ENCODE measurements around the gene TFPI.
A peak's percentile ranks its signal among the peaks of the same experiment; 100 is the strongest.

The TFPI gene

DNA sequence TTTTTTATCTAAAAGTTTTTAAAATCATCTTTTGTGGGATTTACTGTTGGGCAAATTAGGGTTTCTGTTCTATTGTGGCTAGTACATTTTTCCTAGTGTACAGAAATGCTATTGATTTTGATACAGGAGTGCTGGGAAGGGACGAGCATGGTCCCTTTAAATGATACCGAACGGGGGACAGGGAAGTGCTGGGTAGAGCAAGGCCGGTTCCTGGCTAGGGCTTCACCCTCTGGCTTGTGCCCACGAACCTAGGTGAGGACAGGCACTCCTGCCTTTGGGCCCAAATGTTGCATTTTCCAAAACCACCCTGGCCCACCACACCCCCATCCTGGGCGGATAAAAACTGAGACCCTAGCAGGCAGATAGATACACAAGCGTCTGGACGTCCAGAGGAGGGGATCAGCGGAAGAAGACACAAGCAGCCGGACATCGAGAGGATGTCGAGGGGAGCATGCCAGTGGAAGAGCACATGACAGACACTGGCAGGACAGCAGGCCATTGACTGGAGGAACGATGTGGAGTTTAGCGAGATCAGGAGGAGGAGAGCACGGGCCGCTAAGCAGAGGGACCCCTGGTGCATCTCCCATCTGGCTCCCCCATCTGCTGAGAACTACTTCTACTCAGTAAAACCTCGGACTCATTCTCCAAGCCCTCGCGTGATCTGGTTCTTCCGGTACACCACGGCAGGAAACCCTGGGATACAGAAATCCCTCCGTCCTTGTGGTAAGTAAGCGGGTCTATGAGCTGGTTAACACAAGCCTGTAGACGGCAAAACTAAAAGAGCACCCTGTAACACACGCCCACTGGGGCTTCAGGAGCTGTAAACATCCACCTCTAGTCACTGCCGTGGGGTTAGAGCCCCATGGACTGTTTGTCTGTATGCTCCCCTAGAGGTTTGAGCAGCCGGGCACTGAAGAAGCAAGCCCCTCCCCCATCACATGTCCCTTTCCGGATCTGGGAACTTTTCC is 92.7 kb downstream of the TFPI start:
- no peak for DNase-seq

DNA sequence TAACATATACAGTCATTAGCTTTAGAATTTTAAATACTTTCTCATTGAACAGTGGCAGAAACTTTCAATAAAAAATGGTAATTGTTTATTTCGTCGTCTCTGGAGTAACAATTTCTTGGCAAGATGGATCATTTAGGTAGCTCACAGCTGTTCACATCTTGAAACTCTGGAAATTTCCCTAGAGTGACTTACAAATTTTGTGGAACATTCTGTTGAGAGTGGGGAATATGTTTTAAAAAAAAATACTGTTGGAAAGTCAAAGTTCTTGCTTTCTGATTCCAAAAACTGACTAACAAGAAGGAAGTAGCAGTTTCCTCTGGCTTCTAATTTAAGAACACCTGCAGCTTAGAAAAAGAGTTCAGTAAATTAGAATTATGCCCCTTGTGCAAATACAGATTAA is 95.0 kb downstream of the TFPI start:
- no peak for DNase-seq

DNA sequence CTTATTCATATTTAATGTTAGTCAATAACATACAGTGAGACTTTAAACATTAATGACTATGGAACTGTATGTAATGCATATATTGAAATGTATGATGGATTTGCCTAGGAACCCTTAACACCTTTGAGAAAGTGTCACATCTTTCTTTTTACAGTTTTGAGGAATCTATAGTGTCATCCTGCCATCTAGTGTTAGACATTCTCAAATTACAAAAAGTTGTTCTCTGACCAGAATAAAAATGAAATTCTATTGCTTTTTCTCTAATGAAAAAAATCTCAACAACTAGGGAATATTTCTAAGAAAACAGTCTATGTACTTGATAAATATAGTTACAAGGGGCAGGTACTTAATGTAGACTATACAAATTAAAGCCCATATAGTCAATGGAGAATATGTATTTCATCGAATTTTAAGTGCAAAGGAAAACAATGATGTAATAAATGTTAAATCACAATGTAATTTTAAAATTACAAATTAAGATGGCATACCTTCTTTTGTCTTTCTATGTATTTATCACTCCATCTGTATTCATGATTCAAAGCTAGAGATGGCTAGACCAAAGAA is 101.1 kb downstream of the TFPI start:
- DNase-seq: peak; percentile 39

DNA sequence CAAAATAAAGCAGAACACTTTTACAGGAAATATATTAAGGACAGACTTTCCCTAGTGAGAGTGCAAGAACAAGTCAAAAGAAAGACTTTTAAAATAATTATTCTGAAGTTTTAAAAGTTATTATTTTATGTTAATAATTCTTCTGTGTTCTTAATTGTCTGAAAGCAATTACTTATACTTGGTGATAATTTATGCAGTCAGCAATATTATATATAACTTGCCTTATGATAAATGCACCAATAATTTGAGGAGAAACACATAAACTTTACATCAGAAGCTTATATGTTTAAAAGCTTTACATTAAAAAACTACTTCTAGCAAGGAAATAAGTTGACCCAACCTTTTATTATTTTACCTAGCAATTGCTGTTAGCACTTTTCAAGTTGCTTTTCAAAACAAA is 102.7 kb downstream of the TFPI start:
- DNase-seq: no peak

DNA sequence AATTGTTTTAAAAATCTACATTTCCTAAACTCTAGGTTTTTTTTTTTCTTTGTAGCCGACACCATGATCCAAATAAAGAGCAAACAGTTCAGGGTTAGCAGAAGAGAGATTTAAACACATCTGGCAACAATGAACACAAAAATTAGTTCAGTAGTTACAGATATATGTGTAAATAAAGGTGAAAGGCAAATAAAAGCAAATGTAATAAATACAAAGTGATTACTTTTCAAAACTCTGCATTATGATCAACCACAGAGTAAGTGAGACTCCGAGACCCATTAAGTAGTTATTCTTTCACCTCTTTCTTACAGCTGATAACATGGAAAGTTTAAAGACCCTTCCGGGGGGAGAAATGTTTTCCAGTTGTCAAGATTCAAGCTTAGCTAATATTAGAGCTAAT is 106.9 kb downstream of the TFPI start:
- DNase-seq: no peak

DNA sequence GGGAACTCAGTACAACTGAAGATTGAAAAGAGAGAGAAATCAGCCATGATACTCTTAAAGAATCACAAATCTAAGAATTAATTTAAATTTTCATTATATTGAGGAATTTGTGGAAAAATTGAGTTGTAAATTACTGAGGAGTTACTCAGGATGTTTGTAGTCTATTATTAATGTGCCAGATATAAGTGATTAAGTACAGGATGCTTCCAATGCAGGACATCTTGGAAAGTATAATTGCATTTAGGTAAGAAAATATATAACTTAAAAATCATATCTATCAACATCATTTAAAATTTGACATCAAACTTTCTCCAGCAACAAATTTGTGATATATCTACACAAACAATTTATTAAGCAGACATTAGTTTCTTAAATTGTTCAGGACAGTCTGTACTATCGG is 107.5 kb downstream of the TFPI start:
- no peak for DNase-seq

DNA sequence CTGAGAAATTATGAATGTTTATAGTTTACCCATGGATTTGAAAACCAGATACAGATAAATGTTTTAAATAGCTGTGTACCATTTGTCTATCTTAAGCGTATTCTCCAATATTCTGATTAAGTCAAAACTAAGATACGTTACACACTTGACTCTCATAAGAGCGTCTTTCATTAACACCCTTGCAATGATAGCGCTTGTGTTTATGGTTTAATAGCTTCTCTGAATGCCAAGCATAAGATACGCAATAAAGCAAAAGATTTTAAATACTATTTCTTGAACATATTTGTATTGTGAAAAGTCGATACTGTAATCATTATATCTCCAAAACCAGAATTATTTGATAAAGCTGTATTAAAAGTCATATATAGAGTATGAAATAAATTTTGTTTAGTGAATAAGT is 109.2 kb downstream of the TFPI start:
- DNase-seq: no peak

DNA sequence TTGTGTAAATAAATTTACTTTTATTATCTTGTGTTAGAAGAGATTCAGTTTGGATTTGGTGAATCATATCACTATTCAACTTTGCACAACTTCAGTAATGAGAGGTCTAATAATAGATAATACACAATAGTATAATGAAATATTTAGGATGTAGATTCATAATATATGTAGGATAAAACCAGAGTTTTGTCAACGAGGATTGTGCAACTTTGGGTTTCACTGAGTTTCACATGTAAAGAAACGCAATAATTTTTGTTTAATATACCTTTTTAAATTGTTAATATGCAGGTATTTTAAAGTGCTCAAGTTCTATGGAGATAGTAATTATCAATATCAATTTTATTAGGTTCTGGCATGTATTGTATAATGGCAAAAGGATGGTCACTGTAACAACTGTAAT is 111.5 kb downstream of the TFPI start:
- DNase-seq: no peak

DNA sequence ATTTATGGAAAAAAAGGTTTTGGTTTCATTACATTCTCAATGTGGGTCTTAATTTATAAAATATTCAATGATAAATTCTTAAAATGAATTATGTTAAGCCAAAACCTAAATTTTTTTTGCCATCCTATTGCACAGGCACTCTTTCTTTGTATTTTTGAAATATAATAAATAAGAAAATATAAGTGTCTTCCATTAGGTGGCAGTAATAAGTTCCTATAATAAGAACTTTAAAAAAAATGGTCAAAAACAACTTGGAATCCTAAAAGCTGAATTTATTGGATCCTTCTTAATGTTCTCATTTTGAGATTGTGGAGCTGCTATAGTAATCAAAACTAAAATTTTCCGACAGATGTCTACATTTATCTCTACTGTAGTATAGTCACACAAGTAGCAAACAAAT is 111.9 kb downstream of the TFPI start:
- DNase-seq: no peak

DNA sequence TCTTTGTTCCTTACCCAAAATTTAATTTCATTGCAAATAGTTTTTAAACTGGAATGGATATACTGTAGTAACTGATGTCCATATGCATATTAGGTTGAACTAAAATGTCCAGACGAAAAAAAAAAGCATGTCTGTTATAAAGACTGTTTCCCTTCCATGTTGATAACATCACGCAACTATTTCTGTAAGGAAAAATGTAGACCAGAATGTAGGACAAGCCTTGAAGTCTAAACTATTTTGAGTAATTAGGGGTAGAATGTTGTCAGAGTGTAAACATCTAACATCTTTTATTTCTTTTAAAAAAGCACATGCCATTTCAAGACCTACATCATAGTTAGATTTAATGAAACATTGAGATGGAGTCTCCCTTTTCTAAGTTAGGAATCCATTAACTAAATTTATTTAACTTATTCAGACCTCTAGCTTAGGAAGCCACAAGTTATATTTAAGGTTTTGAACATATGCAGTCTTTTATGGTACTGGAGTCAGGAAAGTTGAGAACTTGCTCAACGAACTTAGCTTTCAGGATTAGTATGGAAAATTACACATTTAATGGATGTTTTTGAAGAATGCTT is 114.0 kb downstream of the TFPI start:
- no peak for DNase-seq

DNA sequence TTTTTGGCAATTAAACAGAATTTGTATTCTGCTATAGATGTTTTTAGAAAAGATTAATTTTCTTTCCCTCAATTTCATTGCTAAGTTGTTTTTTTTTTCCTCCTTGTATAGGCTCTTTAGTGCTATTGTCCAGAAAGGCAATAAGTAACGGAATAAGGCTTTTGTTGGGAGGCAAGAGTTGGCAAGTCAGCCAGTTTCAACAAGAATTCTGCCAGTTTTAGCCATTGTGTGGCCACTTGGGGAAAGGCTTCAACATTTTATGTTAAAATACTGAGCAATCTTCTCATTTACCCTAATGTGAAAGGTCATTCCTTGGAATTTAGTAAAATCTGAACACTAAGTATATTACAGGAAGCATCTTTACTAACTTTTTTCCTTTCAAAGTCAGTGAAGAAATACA is 115.8 kb downstream of the TFPI start:
- no peak for DNase-seq

DNA sequence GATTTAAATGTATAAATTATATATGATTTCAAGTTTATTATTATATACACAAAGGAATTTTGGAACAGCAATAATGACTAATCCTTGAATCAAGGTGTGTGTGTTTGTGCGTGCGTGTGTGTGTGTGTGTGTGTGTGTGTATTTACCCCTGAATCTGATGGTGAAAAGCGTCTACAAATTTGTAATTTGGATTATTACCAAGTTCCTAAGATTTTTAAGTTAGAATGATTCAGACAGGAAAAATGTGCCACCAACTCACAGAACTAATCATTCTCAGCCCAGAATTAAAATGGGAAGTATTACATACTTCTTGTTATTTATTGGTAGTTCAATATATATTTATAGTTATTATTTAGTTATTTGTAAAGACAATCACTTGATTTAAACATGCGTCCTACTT is 118.5 kb downstream of the TFPI start:
- no peak for DNase-seq

DNA sequence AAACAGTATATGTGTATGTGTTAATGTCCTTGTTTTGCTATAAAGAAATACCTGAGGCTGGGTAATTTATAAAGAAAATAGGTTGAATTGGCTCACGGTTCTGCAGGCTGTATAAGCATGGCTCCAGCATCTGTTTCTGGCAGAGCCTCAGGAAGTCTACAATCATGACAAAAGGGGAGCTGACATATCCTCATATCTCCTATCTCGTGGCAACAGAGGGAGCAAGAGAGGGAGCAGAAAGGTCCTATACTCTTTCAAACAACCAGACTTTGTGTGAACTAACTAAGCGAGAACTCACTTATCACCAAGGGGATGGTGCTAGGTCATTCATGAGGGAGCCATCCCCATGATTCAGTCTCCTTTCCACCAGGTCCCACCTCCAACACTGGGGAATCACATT is 119.2 kb downstream of the TFPI start:
- DNase-seq: no peak

DNA sequence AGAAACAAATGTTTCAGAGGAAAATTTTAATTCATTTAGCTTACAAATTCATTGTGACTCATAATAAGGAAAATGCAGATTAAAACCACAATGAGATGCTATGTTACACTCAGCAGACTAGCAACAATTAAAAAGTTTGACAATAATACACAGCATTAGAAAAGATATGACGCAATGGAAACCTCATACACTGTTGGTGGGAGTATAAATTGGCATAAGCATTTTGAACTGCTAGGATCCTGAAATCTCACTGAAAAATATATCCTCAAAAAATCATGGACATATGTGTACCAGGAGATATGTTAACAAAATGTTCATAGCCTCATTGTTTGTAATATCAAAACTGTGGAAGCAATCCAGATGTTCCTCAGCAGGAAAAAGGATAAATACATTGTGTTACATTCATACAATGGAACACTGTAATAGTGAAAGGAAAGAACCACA is 119.9 kb downstream of the TFPI start:
- no peak for DNase-seq

DNA sequence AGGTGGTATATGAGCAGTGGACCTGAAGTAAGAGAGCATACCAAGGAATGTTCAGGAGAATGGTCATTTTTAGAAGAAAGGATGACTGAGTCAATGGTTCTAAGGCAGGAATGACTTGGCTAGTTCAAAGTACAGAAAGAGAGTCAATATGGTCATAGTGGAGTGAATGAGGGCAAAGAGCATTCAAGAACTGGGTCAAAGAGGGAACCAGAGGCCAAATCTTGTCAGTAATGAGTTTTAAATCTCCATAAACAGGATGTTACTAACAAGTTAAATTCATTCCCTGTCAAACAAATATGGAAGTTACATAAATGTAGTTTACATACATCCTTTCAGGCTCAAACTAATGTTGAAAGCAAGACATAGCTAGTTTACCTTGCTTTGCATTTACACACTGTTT is 122.3 kb downstream of the TFPI start:
- DNase-seq: no peak

DNA sequence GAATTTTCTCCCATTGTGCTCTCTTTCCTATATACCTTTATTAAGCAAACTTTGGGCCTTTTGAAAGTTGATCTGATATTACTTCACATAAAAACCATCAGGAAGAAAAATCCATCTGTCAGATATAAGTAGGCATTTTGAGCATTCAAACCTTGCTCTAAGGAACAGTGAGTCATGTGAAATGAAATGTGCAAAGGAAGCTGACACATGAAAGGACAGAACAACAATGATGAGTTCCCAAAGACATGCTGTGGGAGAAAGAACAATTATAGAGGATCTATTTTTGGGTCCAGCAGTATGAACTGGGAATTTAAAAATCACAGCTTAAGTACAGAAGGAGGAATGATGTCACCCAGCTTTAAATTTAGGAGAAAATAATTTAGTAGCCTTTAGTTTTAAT is 124.2 kb downstream of the TFPI start:
- no peak for DNase-seq

DNA sequence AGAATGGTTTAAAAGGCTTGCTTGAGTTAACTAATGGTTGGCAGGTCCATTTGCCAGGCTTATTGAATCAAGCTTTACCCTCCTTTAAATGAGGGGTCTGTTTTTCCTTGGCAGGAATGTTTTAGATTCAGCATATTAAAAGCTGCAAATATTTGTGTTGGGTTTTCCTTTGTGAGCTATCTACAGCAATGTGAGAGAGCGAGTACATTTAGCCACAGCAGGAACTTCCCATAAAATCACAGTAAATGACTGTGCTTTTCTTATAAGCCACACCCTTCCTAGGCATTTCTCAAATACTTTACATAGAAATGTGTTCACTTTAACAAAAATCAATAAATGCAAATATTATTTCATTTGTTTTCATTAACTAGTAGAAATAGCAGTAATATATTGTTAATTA is 130.1 kb downstream of the TFPI start:
- DNase-seq: no peak

DNA sequence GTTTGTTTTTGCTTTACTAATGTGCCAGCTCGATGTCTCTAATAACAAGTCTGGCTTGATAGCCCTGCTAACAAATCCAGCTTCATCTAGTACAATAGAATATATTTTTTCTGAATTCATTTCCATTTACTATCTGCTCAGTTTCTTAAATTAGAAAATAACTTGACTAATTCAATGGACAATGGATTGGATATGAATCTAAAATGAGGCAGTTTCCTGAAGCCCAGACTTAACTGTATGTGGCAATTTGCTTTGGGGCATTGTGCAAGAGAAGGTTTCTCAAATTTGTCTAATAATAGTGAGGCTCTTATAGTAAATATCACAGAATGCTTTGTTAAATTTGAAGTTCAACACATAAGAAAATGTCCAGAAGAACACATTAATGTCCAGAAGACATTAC is 132.0 kb downstream of the TFPI start:
- no peak for DNase-seq

DNA sequence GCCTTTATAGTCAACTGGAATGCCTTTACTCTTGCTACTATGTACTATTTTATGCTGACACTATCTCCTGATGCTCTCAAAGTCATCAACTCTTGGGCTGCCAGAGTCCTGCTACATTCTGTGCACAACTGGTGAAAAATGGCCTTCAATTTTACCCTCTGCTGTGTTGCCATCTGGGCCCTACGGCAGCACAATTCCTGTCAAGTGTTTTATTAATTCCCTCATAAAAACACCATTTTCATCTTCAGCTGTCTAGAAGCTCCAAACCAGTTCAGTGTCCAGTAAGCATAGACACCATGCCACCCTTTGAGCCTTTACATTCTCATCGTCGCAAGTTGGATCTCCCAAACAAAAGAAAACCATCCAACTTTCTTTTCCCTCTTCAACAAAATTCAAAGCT is 132.7 kb downstream of the TFPI start:
- no peak for DNase-seq

DNA sequence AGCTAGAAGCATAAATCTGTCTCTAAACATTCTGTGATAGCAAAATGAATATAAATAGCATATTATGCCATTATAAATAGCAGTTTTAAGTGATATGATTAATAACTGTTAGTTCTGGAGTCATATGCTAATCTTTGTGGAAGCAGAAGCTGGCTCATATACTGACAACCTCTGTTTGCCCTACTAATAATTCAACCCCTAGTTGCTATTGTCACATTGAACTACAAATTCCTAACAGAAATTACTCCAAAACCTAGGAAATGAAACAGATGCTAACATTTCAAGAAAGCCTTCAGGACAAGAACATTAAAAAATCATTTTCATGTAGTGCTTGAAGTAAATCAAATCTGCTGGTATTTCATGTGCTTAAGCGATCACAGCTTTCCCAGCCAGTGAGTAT is 134.4 kb downstream of the TFPI start:
- no peak for DNase-seq

DNA sequence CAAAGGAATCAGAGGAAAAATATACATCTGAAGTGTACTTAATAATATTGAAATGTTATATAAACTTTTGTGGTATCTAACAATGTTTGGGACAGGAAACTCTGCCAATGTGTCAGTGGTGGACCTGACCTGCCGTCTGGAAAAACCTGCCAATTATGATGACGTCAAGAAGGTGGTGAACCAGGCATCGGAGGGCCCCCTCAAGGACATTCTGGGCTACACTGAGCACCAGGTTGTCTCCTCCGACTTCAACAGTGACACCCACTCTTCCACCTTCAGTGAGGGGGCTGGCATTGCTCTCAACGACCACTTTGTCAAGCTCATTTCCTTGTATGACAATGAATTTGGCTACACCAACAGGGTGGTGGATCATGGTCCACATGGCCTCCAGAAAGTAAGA is 138.8 kb downstream of the TFPI start:
- no peak for DNase-seq

All from NCI-H82 (cell line).